GM12878 (cell line): ENCODE measurements around the gene BTBD6. TPM values are rescaled to one million over a fixed set of nuclear protein-coding genes. Genes with fewer than 3 reads are reported as not detected.

Experiments used
- ATAC-seq: fragments of 200-7000 bp; cut with Tn5 transposase; 3 replicates; pipeline ENCODE4 v1.9.1; 2020; ENCODE audit warnings: mild to moderate bottlenecking, moderate library complexity
- BruUV-seq: library from RNA; stranded (reverse); fragments of 400-500 nt; replicated peaks from 2 replicates; lab custom pipeline; 2021; lab: Mats Ljungman, UMichigan
- CTCF ChIA-PET: fragments of 300-600 bp; sonication (Branson Sonifier 250); formaldehyde crosslinking; extraction: SDS; loops from one replicate; lab custom pipeline; 2021; ENCODE audit warnings: inconsistent platforms; lab: Yijun Ruan, JAX
- POLR2A ChIA-PET: fragments of 350-600 bp; formaldehyde crosslinking; extraction: SDS; loops from one replicate; lab custom pipeline; 2021; ENCODE audit warnings: inconsistent platforms; lab: Charles Lee
- RAD21 ChIA-PET: fragments of 300-600 bp; sonication (Branson Sonifier 250); formaldehyde crosslinking; loops from one replicate; lab custom pipeline; 2023; ENCODE audit warnings: antibody characterized with exemption; ENCODE audit not compliant: unreplicated experiment; lab: Charles Lee
- SMC1A ChIA-PET: fragments of 300-600 bp; sonication (Branson Sonifier 250); formaldehyde crosslinking; loops from one replicate; lab custom pipeline; 2023; ENCODE audit not compliant: unreplicated experiment, uncharacterized antibody; lab: Charles Lee
- DNase-seq: peaks from one replicate; pipeline ENCODE4 v3.0.0-alpha.2; 2011; ENCODE audit warnings: low read depth, low spot score
- FAIRE-seq: peaks from 3 replicates; lab custom pipeline; 2011; peaks lifted over from hg19 to GRCh38; lab: Jason Lieb, UNC
- H2AFZ ChIP-seq: 2 replicates; pipeline ENCODE4 v1.6.0; 2011; ENCODE audit warnings: low read depth, low read length, control low read depth; ENCODE audit not compliant: control insufficient read depth
- H3K27ac ChIP-seq: 2 replicates; pipeline ENCODE4 v1.5.1; 2011; ENCODE audit warnings: control low read depth; ENCODE audit not compliant: control insufficient read depth, insufficient read depth
- H3K27me3 ChIP-seq, 2 experiments: replicated peaks in 1 of 2; 2 replicates each; pipeline versions ENCODE4 v1.6.0 to v1.6.1; 2011; ENCODE audit warnings: low read length in 1 of 2; ENCODE audit not compliant: control insufficient read depth in 2 of 2, insufficient read depth in 2 of 2
- H3K36me3 ChIP-seq, 2 experiments: 2 replicates each; pipeline ENCODE4 v1.5.1; 2011; ENCODE audit warnings: low read length in 1 of 2; ENCODE audit not compliant: control insufficient read depth in 2 of 2, insufficient read depth in 2 of 2
- H3K4me1 ChIP-seq: 2 replicates; pipeline ENCODE4 v1.6.1; 2011; ENCODE audit warnings: mild to moderate bottlenecking, low read length, moderate library complexity, mixed read lengths; ENCODE audit not compliant: control insufficient read depth, insufficient read depth
- H3K4me2 ChIP-seq: 2 replicates; pipeline ENCODE4 v1.6.0; 2011; ENCODE audit warnings: control low read depth; ENCODE audit not compliant: control insufficient read depth, insufficient read depth
- H3K4me3 ChIP-seq: fragments of 200-600 bp; sonication (generic); 2 replicates; pipeline ENCODE4 v1.5.1; 2016
- H3K79me2 ChIP-seq: 2 replicates; pipeline ENCODE4 v1.6.0; 2011; ENCODE audit warnings: low read length; ENCODE audit not compliant: control insufficient read depth, insufficient read depth
- H3K9ac ChIP-seq: 2 replicates; pipeline ENCODE4 v1.8.0; 2011; ENCODE audit warnings: low read length, control low read depth, mixed read lengths; ENCODE audit not compliant: control insufficient read depth, insufficient read depth
- H3K9me3 ChIP-seq: replicated peaks from 3 replicates; pipeline ENCODE4 v1.5.1; 2011; ENCODE audit warnings: mild to moderate bottlenecking, low read length; ENCODE audit not compliant: control insufficient read depth, insufficient read depth
- H4K20me1 ChIP-seq: 2 replicates; pipeline ENCODE4 v1.6.0; 2011; ENCODE audit not compliant: control insufficient read depth, insufficient read depth
- BHLHE40 ChIP-seq, 2 experiments: fragments of 450-650 bp in 1 of 2; IDR thresholded peaks; 2 replicates each; pipeline ENCODE4 v1.6.1; 2011 to 2017; ENCODE audit warnings: low read depth in 2 of 2, borderline replicate concordance in 1 of 2, improper control_type of control experiment in 1 of 2, low read length in 1 of 2, mild to moderate bottlenecking in 1 of 2
- BMI1 ChIP-seq: fragments of 450-650 bp; IDR thresholded peaks from 2 replicates; pipeline ENCODE4 v1.6.1; 2016; ENCODE audit warnings: mild to moderate bottlenecking, moderate library complexity, borderline replicate concordance
- EGR1 ChIP-seq, 2 experiments: IDR thresholded peaks; 1 replicate in 1 of 2; 2 replicates in 1 of 2; pipeline ENCODE4 v1.6.1; 2011 to 2012; ENCODE audit warnings: low read depth in 2 of 2, low read length in 2 of 2, borderline replicate concordance in 1 of 2, mild to moderate bottlenecking in 1 of 2, moderate library complexity in 1 of 2
- EZH2 ChIP-seq: IDR thresholded peaks from 2 replicates; pipeline ENCODE4 v1.6.1; 2012; ENCODE audit warnings: low read depth, mild to moderate bottlenecking, control low read depth, inconsistent platforms, low read length, borderline replicate concordance; ENCODE audit not compliant: control insufficient read depth
- IKZF1 ChIP-seq: fragments of 450-650 bp; conservative IDR thresholded peaks from 2 replicates; pipeline ENCODE4 v1.6.1; 2017; ENCODE audit warnings: antibody characterized with exemption, mild to moderate bottlenecking
- KLF5 ChIP-seq: fragments of 450-650 bp; IDR thresholded peaks from 2 replicates; pipeline ENCODE4 v1.6.1; 2014; ENCODE audit warnings: mild to moderate bottlenecking; ENCODE audit not compliant: partially characterized antibody
- RFX5 ChIP-seq: IDR thresholded peaks from 2 replicates; pipeline ENCODE4 v1.6.1; 2011; ENCODE audit warnings: low read depth, low read length, improper control_type of control experiment
- ZNF274 ChIP-seq: IDR thresholded peaks from one replicate; pipeline ENCODE4 v1.8.0; 2011; ENCODE audit not compliant: insufficient read length, insufficient read depth
- WGBS: methylation state at CpG from one replicate; pipeline ENCODE4 v1.1.6; 2016; ENCODE audit warnings: low lambda C conversion rate; ENCODE audit not compliant: insufficient replicate concordance, insufficient coverage; ENCODE audit errors: missing lambda C conversion rate; 5-methylcytosine and 5-hydroxymethylcytosine counted together
- in situ Hi-C: fragments of 300-500 bp; cut with MboI; formaldehyde crosslinking; loops from 9 replicates; pipeline ENCODE4 v1.14.3; 2018; ENCODE audit warnings: mixed read lengths
- intact Hi-C: fragments of 100-400 bp; cut with micrococcal nuclease; formaldehyde crosslinking; loops from one replicate; pipeline ENCODE4 v1.14.2; 2022; ENCODE audit not compliant: unreplicated experiment
- polyA plus RNA-seq, 11 experiments: library from polyadenylated mRNA; depleted of rRNA in 4 of 11; unstranded in 6 of 11; stranded (reverse) in 5 of 11; fragments of >200 nt; fragmentation: Nextera tagmentation in 4 of 11; fragmentation: Illumina TruSeq in 1 of 11; extraction: Ambion mirVana in 4 of 11; extraction: Trizol in 1 of 11; gene quantifications; 1 replicate in 1 of 11; 2 replicates in 10 of 11; pipeline versions ENCODE4 v1.2.1 to v1.2.3, GENCODE V29; 2011 to 2016; ENCODE audit warnings: inconsistent platforms in 2 of 11, missing spikeins in 2 of 11, low read depth in 1 of 11
- total RNA-seq, 4 experiments: library from RNA; depleted of rRNA in 3 of 4; stranded (reverse); fragments of >200 nt in 3 of 4; fragmentation: Illumina TruSeq in 1 of 4; extraction: Trizol in 1 of 4; gene quantifications; 2 replicates each; pipeline versions ENCODE4 v1.2.1 to v1.2.3, GENCODE V29; 2013 to 2021
- TF ChIP-seq, protein P1 (sequence below): fragments of 150-350 bp; IDR thresholded peaks from 2 replicates; pipeline ENCODE4 v1.6.1; 2016; ENCODE audit warnings: low read depth, low read length
- TF ChIP-seq, protein P2 (sequence below): IDR thresholded peaks from 2 replicates; pipeline ENCODE4 v1.6.1; 2011; ENCODE audit warnings: borderline replicate concordance, low read depth, mild to moderate bottlenecking, moderate library complexity, mixed read lengths, low read length; ENCODE audit not compliant: insufficient read depth; ENCODE audit errors: extremely low read length

The BTBD6 gene
- total and polyA plus RNA-seq, 10 of the 15 experiments (the other 5 are each of a cell fraction or from before 2014, with no cell fraction given), result 1.4 to 36.5 (median 15.8) TPM

DNA sequence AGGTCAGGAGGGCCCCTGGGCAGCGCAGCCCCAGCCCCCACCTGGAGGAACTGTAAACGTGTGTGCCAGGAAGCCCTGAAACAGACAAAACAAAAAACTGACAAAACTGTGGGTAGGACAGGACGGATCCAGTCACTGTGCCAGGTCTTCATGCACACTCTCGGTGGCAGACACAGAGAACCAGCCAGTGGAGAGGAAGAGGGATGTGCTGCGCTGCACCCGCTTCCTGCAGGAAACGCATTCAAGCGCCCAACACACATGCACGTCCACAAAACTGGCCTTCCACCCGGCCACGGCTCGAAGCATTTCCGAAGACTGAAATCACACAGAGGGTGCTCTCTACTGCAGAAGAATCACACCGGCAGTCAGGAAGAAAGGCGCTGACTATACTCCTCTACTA lies 35.6 kb downstream of the BTBD6 start:
- 76% methylated on average over 13 of the region's 15 CpGs for WGBS
- Histone ChIP-seq H2AFZ (no peak overlapping the region), H3K4me3 (no peak overlapping the region), H3K27me3 (no peaks in the 10 kb centered on the region), H3K27ac (no peak overlapping the region), H3K4me2 (no peak overlapping the region), H3K9ac (no peak overlapping the region), H4K20me1 (no peaks in the 10 kb centered on the region; the same call in 1 of the 2 replicates), H3K4me1 (no peaks in the 10 kb centered on the region; the same call in 1 of the 2 replicates), H3K9me3 (no peaks in the 10 kb centered on the region), H3K79me2 (peaks cover 6% of the 10 kb centered on the region), H3K36me3 (peaks cover 0 to 16% of the 10 kb centered on the region in 2 experiments; a peak in 3 of 4 replicates)
- TF ChIP-seq, protein P1, sequence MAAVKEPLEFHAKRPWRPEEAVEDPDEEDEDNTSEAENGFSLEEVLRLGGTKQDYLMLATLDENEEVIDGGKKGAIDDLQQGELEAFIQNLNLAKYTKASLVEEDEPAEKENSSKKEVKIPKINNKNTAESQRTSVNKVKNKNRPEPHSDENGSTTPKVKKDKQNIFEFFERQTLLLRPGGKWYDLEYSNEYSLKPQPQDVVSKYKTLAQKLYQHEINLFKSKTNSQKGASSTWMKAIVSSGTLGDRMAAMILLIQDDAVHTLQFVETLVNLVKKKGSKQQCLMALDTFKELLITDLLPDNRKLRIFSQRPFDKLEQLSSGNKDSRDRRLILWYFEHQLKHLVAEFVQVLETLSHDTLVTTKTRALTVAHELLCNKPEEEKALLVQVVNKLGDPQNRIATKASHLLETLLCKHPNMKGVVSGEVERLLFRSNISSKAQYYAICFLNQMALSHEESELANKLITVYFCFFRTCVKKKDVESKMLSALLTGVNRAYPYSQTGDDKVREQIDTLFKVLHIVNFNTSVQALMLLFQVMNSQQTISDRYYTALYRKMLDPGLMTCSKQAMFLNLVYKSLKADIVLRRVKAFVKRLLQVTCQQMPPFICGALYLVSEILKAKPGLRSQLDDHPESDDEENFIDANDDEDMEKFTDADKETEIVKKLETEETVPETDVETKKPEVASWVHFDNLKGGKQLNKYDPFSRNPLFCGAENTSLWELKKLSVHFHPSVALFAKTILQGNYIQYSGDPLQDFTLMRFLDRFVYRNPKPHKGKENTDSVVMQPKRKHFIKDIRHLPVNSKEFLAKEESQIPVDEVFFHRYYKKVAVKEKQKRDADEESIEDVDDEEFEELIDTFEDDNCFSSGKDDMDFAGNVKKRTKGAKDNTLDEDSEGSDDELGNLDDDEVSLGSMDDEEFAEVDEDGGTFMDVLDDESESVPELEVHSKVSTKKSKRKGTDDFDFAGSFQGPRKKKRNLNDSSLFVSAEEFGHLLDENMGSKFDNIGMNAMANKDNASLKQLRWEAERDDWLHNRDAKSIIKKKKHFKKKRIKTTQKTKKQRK, result no peak
- TF ChIP-seq ZNF274, result no peak
- TF ChIP-seq RFX5, result no peak
- TF ChIP-seq BHLHE40 (IDR thresholded peaks at IDR 0.05; ENCODE audit: borderline replicate concordance in 1 of 2, low read depth in 2 of 2, low read length in 1 of 2), result no peak
- TF ChIP-seq IKZF1, result no peak
- TF ChIP-seq EGR1 (IDR thresholded peaks at IDR 0.05; ENCODE audit: borderline replicate concordance in 1 of 2, low read depth in 2 of 2, low read length in 2 of 2), result no peak
- TF ChIP-seq, protein P2, sequence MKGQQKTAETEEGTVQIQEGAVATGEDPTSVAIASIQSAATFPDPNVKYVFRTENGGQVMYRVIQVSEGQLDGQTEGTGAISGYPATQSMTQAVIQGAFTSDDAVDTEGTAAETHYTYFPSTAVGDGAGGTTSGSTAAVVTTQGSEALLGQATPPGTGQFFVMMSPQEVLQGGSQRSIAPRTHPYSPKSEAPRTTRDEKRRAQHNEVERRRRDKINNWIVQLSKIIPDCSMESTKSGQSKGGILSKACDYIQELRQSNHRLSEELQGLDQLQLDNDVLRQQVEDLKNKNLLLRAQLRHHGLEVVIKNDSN, result no peak
- no peak for TF ChIP-seq BMI1
- no peak for TF ChIP-seq EZH2
- no peak for TF ChIP-seq KLF5
- FAIRE-seq, result no peak
- ChIA-PET SMC1A (no interaction called here), POLR2A (no interaction called here), RAD21 (no interaction called here), CTCF (interaction anchor here (0.6 to 1.7 kb wide), 2 partner anchors 193 to 239 kb away, joined by 4 to 7 read pairs; no protein-coding TSS in a partner anchor)
- in situ Hi-C loops, result no loop called here
- intact Hi-C loops, result loop anchor here (2.0 kb wide), 2 partner anchors 81 to 191 kb away; no protein-coding TSS in a partner anchor
- no peak for ATAC-seq
- no peak for DNase-seq
- no TSS peak for BruUV-seq
